GM12872 (cell line): ENCODE results near the gene ACAD9.

Source experiments
- TF ChIP-seq, protein P1 (sequence below): IDR thresholded peaks from 3 replicates; pipeline ENCODE4 v1.5.1; 2011; ENCODE audit warnings: low read depth, mild to moderate bottlenecking, low read length, moderate library complexity; ENCODE audit not compliant: insufficient read depth

ACAD9 gene

DNA sequence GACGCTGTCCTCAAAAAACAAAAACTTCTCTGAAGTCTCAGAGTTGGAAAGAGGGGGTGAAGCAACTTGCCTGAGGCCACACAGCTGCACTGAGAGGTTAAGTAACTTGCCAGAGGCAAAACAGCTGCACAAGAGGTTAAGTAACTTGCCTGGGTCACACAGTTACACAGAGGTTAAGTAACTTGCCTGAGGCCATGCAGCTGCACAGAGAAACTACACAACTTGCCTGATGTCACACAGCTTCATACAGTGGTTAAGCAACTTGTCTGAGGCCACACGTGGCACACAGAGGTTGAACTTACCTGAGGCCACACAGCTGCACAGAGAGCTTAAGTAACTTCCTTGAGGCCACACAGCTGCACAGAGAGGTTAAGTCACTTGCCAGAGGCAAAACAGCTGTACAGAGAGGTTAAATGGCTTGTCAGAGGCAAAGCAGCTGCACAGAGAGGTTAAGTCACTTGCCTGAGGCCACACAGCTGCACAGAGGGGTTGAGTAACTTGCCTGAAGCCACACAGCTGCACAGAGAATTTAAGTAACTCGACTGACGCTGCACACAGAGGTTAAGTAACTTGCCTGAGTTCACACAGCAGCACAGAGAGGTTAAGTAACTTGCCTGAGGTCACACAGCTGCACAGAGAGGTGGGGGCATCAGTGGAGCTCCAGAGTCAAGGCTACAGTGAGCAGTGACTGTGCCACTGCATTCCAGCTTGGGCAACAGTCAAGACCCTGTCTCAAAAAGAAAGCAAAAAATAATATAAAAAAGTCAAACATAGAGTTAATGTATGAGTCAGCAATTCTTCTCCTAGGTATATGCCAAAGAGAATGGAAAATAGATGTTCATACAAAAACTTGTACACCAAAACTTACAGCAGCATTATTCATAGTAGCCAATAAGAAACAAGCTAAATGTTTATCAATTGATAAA lies 12.0 kb upstream of the ACAD9 start:
- TF ChIP-seq, protein P1, sequence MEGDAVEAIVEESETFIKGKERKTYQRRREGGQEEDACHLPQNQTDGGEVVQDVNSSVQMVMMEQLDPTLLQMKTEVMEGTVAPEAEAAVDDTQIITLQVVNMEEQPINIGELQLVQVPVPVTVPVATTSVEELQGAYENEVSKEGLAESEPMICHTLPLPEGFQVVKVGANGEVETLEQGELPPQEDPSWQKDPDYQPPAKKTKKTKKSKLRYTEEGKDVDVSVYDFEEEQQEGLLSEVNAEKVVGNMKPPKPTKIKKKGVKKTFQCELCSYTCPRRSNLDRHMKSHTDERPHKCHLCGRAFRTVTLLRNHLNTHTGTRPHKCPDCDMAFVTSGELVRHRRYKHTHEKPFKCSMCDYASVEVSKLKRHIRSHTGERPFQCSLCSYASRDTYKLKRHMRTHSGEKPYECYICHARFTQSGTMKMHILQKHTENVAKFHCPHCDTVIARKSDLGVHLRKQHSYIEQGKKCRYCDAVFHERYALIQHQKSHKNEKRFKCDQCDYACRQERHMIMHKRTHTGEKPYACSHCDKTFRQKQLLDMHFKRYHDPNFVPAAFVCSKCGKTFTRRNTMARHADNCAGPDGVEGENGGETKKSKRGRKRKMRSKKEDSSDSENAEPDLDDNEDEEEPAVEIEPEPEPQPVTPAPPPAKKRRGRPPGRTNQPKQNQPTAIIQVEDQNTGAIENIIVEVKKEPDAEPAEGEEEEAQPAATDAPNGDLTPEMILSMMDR, result no peak

DNA sequence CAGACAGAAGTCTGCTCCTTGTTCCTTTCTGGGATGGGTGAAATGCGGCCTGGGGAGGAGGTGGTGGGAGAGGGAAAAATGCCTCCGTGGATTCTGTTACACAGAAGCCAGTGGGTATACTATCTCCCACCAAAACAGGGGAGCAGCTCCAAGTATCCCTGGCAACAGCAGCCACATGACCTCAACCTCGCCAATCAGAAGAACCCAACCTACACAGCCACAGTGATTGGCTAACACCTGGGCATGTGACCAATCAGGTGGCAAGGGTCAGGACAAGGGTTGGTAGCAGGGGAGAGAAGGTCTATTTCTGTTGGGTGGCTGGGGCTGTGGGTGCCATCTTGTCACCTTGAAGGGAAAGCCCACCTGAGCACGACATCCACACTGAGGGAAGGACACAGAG lies 9.1 kb upstream of the ACAD9 start:
- TF ChIP-seq, protein P1, result no peak

DNA sequence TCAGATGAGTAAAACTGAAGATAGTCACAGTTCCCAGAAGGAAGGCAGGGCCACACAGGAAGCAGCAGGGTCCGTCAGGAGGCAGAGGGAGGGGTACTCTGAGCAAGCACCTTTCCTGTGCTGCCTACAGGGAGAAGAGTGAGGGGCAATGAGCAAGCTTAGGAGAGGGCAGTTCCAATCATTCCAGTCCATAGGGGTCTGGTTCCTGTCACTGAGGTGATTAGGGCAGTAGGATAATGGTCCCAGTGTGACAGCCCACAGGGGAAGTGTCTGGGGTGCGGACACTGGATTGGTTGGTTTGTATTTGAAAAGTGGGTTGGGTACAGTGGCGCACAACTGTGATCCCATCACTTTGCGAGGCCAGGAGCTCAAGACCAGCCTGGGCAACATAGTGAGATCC lies 7.1 kb upstream of the ACAD9 start:
- TF ChIP-seq, protein P1, result no peak

DNA sequence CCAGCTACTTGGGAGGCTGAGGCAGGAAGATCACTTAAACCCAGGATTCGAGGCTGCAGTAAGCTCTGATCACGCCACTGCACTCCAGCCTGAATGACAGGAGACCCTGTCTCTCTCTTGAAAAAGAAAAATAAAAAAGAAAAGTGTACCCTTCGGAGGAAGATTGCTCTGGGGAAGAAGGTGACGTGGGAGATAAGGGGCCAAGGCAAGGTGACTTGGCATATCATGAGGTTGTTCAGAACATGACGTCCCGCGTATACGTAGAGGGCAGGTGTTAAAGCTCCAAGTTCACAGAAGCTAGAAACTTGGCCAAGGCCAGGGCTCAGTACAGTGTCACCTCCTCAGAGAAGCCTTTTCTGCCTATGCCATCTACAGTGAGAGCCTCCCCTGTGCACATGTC lies 6.7 kb upstream of the ACAD9 start:
- TF ChIP-seq, protein P1, result no peak

DNA sequence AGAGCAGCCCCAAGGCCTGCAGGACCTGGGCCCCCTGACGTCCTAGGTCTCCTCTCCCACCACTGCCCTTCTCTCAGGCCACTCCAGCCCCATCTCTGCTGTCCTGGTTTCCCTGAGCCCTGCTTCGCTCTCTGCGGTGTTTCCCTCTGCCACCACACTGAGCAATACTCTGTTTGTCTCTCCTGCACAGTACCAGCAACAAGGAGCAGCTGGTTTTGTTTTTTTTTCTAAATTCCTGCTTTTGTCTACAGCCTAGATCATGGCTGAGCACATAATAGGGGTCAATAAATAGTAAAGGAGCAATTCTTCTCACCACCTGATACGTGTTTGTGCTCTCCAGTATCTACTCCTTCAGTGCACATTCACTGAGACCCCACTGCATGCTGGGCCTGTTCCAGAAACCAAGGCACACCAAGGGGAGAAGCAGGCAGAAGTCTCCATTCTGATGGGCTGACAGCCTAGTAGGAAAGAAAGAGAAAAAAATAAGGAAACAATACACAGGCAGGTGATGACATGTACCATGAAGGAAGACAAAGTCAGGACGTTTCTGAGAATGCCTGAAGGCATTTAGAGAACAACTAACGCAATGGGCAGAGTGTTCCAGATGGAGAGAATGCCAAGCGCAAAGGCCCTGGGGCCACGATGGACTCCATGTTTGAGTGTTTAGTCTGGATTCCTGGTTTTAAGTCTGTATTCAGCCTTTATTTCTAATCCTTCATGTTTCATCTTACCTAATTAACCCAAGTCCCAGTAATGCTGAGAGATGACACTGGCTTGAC lies 6.0 kb upstream of the ACAD9 start:
- TF ChIP-seq, protein P1, result no peak

DNA sequence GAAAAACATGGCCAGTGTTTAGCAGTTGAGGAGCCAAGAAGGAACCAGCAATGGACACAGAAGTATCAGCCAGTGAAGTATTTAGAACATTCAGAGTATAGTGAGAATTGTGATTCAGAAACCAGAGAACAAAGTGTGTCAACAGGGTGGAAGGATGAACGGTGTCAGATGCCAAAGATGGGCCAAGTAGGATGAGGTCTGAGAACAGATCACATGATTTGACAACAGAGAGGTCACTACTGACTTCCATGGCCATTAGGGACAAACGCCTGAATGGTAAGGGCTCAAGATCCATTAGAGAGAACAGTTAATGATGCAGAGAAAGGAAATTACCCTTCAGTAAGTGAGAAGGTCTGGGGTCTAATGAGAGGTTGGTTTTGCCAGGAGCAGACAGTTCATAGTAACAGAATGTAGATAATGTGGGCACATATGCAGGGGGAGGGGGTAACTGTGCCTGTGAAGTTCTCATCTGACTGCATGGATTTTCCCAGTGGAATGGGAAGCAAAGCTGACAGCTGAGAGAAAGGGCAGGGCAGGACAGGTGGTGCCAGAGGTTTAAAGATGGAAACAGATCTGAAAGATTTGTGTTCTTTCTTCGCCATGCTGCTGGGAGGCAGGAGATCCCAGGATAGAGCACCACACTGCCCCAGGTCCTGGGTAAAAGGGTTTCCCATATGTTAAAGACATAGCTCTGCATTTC lies 4.8 kb upstream of the ACAD9 start:
- TF ChIP-seq, protein P1, result no peak
